GM21717 (cell line): Measurements from ENCODE around the gene RFXANK.
"Not testable (repeated sequence)": the region's sequence is repeated elsewhere in the genome, so short reads cannot be mapped to it uniquely, and the experiment has no call there.

Source experiments
- ATAC-seq: cut with Tn5 transposase; IDR thresholded peaks from one replicate; pipeline ENCODE4 v1.9.1; 2021; ENCODE audit warnings: mild to moderate bottlenecking, moderate library complexity; ENCODE audit not compliant: unreplicated experiment

RFXANK gene

GRCh38 chr19:19169236-19170052 lies 22.6 kb upstream of the RFXANK start:
- peak; percentile 8 for ATAC-seq

GRCh38 chr19:19170053-19170872 lies 21.8 kb upstream of the RFXANK start, which contains the start of gene MEF2B:
MEF2B (minus strand) TSS chr19:19170263; CDS start chr19:19150735, 19,528 bp downstream.
- peak; percentile 70 for ATAC-seq

- no peak for ATAC-seq
Measured at GRCh38 chr19:19170873-19171672, 21.0 kb upstream of the RFXANK start.

- ATAC-seq: no peak
Measured at GRCh38 chr19:19171821-19172532, 20.1 kb upstream of the RFXANK start.

GRCh38 chr19:19173243-19173642 lies 18.8 kb upstream of the RFXANK start:
- not testable (repeated sequence) for ATAC-seq

- ATAC-seq: no peak
Measured at GRCh38 chr19:19176950-19177349, 15.1 kb upstream of the RFXANK start.

GRCh38 chr19:19179548-19180441 lies 12.3 kb upstream of the RFXANK start:
- no peak for ATAC-seq

GRCh38 chr19:19181488-19181998 lies 10.5 kb upstream of the RFXANK start:
- no peak for ATAC-seq

GRCh38 chr19:19185853-19186740 lies 6.0 kb upstream of the RFXANK start:
- no peak for ATAC-seq

GRCh38 chr19:19186742-19187141 lies 5.3 kb upstream of the RFXANK start:
- ATAC-seq: no peak

GRCh38 chr19:19191768-19192077 lies 335 bp upstream of the RFXANK start:
- ATAC-seq: no peak

- ATAC-seq: no peak
Measured at GRCh38 chr19:19192910-19193423, 909 bp downstream of the RFXANK start.

GRCh38 chr19:19193926-19194325 lies 1.9 kb downstream of the RFXANK start:
- ATAC-seq: no peak

- no peak for ATAC-seq
Measured at GRCh38 chr19:19201697-19202630, 9.9 kb downstream of the RFXANK start.

GRCh38 chr19:19202707-19203011 lies 10.6 kb downstream of the RFXANK start:
- no peak for ATAC-seq

- peak; percentile 40 for ATAC-seq
Measured at GRCh38 chr19:19203012-19203856, 11.2 kb downstream of the RFXANK start, which contains the start of gene NR2C2AP. NR2C2AP (minus strand) TSS chr19:19203414; CDS start chr19:19203060, 354 bp downstream.
